Natural killer cell (primary cell): ENCODE results near the gene SND1. TPM values are rescaled to one million over a fixed set of nuclear protein-coding genes. Genes with fewer than 3 reads are reported as not detected.

Experiments
- ATAC-seq, 3 donors: fragments of 150-1000 bp in 2 of 3; fragments of 200-7000 bp in 1 of 3; cut with Tn5 transposase; 1 replicate in 1 of 3; 2 replicates in 2 of 3; pipeline ENCODE4 v1.10.0; 2021; ENCODE audit warnings: mild to moderate bottlenecking in 2 of 3, moderate library complexity in 2 of 3
- DNase-seq, 2 donors: peaks; one replicate each; pipeline versions ENCODE4 v3.0.0 to v3.0.0-alpha.2; 2013 to 2021; ENCODE audit warnings: mixed read lengths in 1 of 2
- H3K27ac ChIP-seq: one replicate; pipeline ENCODE4 v1.5.1; 2013; ENCODE audit warnings: mild to moderate bottlenecking, low read length
- H3K27me3 ChIP-seq: one replicate; pipeline ENCODE4 v1.6.1; 2013; ENCODE audit warnings: low read length; ENCODE audit not compliant: control insufficient read depth, insufficient read depth
- H3K36me3 ChIP-seq: one replicate; pipeline ENCODE4 v1.6.1; 2013; ENCODE audit warnings: low read length; ENCODE audit not compliant: control insufficient read depth, insufficient read depth
- H3K4me1 ChIP-seq: one replicate; pipeline ENCODE4 v1.6.1; 2013; ENCODE audit warnings: low read length; ENCODE audit not compliant: control insufficient read depth, insufficient read depth
- H3K4me3 ChIP-seq: one replicate; pipeline ENCODE4 v1.5.1; 2013; ENCODE audit warnings: low read length
- H3K9me3 ChIP-seq: one replicate; pipeline ENCODE4 v1.6.1; 2013; ENCODE audit warnings: low read length; ENCODE audit not compliant: control insufficient read depth, insufficient read depth
- H3K27ac Mint-ChIP-seq, 2 donors: one replicate each; pipeline ENCODE4 v1.8.0; 2022; ENCODE audit warnings: mild to moderate bottlenecking in 2 of 2, mixed read lengths in 2 of 2, moderate library complexity in 1 of 2
- H3K27me3 Mint-ChIP-seq, 2 donors: one replicate each; pipeline ENCODE4 v1.8.0; 2022; ENCODE audit warnings: low read depth in 2 of 2, mixed read lengths in 2 of 2
- H3K36me3 Mint-ChIP-seq: one replicate; pipeline ENCODE4 v1.8.0; 2022; ENCODE audit warnings: mixed read lengths
- H3K4me1 Mint-ChIP-seq, 2 donors: one replicate each; pipeline ENCODE4 v1.8.0; 2022; ENCODE audit warnings: mixed read lengths in 2 of 2
- H3K4me3 Mint-ChIP-seq: one replicate; pipeline ENCODE4 v1.8.0; 2022; ENCODE audit warnings: mild to moderate bottlenecking, moderate library complexity, mixed read lengths
- H3K9me3 Mint-ChIP-seq, 2 donors: one replicate each; pipeline ENCODE4 v1.8.0; 2022; ENCODE audit warnings: mixed read lengths in 2 of 2
- CTCF ChIP-seq: fragments of 200-600 bp; IDR thresholded peaks from one replicate; pipeline ENCODE4 v1.8.0; 2022; ENCODE audit warnings: antibody characterized with exemption
- WGBS: methylation state at CpG from one replicate; pipeline ENCODE4 v1.1.7; 2013; ENCODE audit warnings: missing lambda C conversion rate; ENCODE audit not compliant: insufficient coverage; 5-methylcytosine and 5-hydroxymethylcytosine counted together
- intact Hi-C: fragments of 100-400 bp; cut with micrococcal nuclease; formaldehyde crosslinking; loops from one replicate; pipeline ENCODE4 v1.14.2; 2022
- total RNA-seq, 4 donors: library from RNA; stranded (reverse); fragments of 120-200 nt in 1 of 4; gene quantifications; one replicate each; pipeline versions ENCODE4 v1.2.3 to v1.2.4, GENCODE V29; 2013 to 2022

The SND1 gene
- total RNA-seq, 3 donors from 2014 or later (not counting 1 experiment from before 2014, with no cell fraction given): 149 to 188 (median 149) TPM

GRCh38 chr7:128027485-128027980 lies 375.5 kb downstream of the SND1 start:
- Mint-ChIP-seq H3K9me3 (no peaks in the 10 kb centered on the region), H3K27me3 (peaks cover 0 to 3% of the 10 kb centered on the region in 2 donors), H3K36me3 (no peaks in the 10 kb centered on the region), H3K4me3 (no peak overlapping the region), H3K27ac (no peak overlapping the region), H3K4me1 (peaks cover 8 to 33% of the 10 kb centered on the region in 2 donors)
- ATAC-seq (no peak), DNase-seq (no peak)
- peaks cover 5% of the 10 kb centered on the region for H3K27me3 ChIP-seq
- peaks cover 8% of the 10 kb centered on the region for H3K4me1 ChIP-seq
- peaks cover 2% of the 10 kb centered on the region for H3K36me3 ChIP-seq
- no peak overlapping the region for H3K27ac ChIP-seq
- TF ChIP-seq CTCF: no peak
- H3K9me3 ChIP-seq: no peaks in the 10 kb centered on the region
- H3K4me3 ChIP-seq: no peak overlapping the region
- WGBS: 93% methylated on average over 4 of the region's 4 CpGs
- intact Hi-C loops: no loop called here

GRCh38 chr7:128029405-128029995 lies 377.5 kb downstream of the SND1 start:
- Histone ChIP-seq H3K27ac (no peak overlapping the region), H3K9me3 (no peaks in the 10 kb centered on the region), H3K4me3 (no peak overlapping the region), H3K36me3 (peaks cover 2% of the 10 kb centered on the region), H3K4me1 (peaks cover 16% of the 10 kb centered on the region), H3K27me3 (peaks cover 7% of the 10 kb centered on the region)
- TF ChIP-seq CTCF: no peak
- H3K27ac Mint-ChIP-seq: no peak overlapping the region
- H3K4me3 Mint-ChIP-seq: peak overlapping the region; percentile 81
- 93% methylated on average over 17 of the region's 17 CpGs for WGBS
- intact Hi-C loops: no loop called here
- no peaks in the 10 kb centered on the region for H3K36me3 Mint-ChIP-seq
- no peak for DNase-seq
- peaks cover 15 to 24% of the 10 kb centered on the region in 2 donors for H3K4me1 Mint-ChIP-seq
- H3K9me3 Mint-ChIP-seq: no peaks in the 10 kb centered on the region
- H3K27me3 Mint-ChIP-seq: peaks cover 0 to 6% of the 10 kb centered on the region in 2 donors
- ATAC-seq: no peak

GRCh38 chr7:128030263-128030653 lies 378.3 kb downstream of the SND1 start:
- Histone ChIP-seq H3K27ac (no peak overlapping the region), H3K4me1 (peaks cover 16% of the 10 kb centered on the region), H3K9me3 (no peaks in the 10 kb centered on the region), H3K4me3 (no peak overlapping the region), H3K36me3 (peaks cover 2% of the 10 kb centered on the region), H3K27me3 (peaks cover 7% of the 10 kb centered on the region)
- 98% methylated on average over 21 of the region's 21 CpGs for WGBS
- peak overlapping the region; percentile 81 for H3K4me3 Mint-ChIP-seq
- H3K27me3 Mint-ChIP-seq: peaks cover 0 to 6% of the 10 kb centered on the region in 2 donors
- DNase-seq (no peak), ATAC-seq (no peak)
- no peaks in the 10 kb centered on the region for H3K9me3 Mint-ChIP-seq
- no peak overlapping the region for H3K27ac Mint-ChIP-seq
- intact Hi-C loops: no loop called here
- peaks cover 15 to 24% of the 10 kb centered on the region in 2 donors for H3K4me1 Mint-ChIP-seq
- TF ChIP-seq CTCF: no peak
- no peaks in the 10 kb centered on the region for H3K36me3 Mint-ChIP-seq
